Measurements from ENCODE around the gene LHFPL6. TPM values are rescaled to one million over a fixed set of nuclear protein-coding genes. Genes with fewer than 3 reads are reported as not detected.

Gene LHFPL6
- total RNA-seq, 1 donor: 45.2 TPM

DNA sequence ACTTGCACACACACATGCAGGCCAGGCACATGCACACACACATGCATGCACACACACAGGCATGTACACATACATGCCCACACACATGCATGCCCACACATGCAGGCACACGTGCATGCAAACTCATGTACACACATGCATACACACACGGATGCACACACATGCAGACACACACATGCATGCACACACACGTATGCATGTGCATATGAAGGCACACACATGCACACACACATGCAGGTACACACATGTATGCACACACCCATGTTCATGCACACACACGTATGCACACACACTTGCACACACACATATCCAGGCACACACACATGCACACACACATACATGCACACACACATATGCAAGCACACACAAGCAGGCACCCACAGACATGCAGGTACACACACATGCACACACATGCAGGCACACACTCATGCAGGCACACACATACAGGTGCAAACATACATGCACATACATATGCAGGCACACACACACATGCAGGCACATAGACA lies 278.1 kb downstream of the LHFPL6 start:
- no peak overlapping the region for H3K4me3 ChIP-seq (ENCODE audit: low read depth, low read length)
- no peak for DNase-seq (ENCODE audit: low read depth)
- TF ChIP-seq, protein P1, sequence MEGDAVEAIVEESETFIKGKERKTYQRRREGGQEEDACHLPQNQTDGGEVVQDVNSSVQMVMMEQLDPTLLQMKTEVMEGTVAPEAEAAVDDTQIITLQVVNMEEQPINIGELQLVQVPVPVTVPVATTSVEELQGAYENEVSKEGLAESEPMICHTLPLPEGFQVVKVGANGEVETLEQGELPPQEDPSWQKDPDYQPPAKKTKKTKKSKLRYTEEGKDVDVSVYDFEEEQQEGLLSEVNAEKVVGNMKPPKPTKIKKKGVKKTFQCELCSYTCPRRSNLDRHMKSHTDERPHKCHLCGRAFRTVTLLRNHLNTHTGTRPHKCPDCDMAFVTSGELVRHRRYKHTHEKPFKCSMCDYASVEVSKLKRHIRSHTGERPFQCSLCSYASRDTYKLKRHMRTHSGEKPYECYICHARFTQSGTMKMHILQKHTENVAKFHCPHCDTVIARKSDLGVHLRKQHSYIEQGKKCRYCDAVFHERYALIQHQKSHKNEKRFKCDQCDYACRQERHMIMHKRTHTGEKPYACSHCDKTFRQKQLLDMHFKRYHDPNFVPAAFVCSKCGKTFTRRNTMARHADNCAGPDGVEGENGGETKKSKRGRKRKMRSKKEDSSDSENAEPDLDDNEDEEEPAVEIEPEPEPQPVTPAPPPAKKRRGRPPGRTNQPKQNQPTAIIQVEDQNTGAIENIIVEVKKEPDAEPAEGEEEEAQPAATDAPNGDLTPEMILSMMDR (IDR thresholded peaks at IDR 0.05; ENCODE audit: insufficient read depth, low read length): no peak

DNA sequence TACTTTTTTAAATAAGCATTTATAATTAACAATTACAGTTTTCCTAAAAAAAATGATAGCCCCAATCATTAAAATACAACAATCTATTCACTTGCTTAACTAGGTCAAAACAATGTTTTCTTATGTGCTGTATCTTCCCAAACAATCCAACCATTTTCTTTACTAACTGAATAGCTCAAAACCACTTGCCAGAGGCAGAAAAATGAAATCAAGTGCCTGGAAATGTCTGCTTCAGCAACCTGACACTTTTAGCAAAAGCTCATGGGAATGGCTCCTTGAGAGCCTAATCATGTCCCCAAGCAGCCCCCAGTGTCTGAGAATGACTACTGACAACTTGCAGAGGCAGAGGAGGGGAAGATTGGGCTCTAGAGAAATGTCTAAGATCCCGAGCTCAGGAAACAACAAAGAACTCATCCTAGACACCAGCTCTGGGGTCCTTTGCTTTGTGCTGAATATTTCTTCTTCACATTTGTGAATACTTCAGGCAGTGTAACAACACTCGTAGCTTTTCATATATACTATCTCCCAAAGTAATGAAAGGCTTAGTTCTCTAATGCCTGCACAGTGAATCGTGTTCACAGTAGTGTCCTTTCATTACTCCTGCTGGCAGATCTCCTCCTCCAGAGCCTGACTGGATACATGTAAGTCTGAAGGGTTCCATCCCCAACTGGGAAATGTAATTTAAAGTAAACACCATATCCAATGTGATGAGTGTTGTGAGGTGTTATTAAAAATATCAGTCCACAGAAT lies 280.0 kb downstream of the LHFPL6 start:
- no peak overlapping the region for H3K4me3 ChIP-seq (ENCODE audit: low read depth, low read length)
- no peak for DNase-seq (ENCODE audit: low read depth)
- TF ChIP-seq, protein P1 (IDR thresholded peaks at IDR 0.05; ENCODE audit: insufficient read depth, low read length): no peak

DNA sequence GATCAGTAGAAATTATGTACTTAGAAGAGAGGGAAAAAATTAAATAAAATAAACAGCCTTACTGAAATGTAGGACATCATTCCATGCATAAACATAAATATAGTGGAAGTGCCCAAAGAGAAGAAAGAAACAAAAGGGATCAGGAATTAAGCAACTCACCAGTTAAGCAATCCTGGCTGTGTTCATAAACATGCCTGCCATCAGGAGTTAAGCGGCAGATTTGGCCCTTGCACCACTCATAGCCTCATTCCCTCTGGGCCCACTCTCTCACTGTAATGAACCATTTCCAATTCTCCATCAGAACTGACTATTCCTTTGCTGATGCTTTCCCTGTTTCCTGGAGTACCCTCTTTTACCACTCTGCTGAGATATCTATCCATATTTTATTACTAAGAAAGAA lies 281.4 kb downstream of the LHFPL6 start:
- peak; percentile 73 for DNase-seq (ENCODE audit: low read depth)
- TF ChIP-seq, protein P1 (IDR thresholded peaks at IDR 0.05; ENCODE audit: insufficient read depth, low read length): no peak

DNA sequence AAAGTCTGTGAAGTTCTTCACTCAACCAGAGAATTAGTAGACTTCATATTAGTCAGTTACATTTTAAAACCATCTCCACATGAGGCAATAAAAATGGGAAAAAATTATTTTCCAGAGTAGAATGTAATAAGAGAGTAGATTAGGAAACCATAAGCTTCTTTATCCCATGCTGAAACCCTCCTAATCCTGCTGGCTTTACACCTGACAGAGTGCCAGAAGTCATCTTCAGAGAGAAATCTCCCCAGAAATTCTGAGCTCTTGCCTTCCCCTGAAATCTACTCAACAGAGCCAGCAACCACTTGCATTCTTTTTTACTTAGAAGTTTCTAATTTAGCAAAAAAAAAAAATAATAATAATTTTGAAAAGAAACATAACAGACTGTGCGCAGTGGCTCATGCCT lies 284.8 kb downstream of the LHFPL6 start:
- TF ChIP-seq, protein P1 (IDR thresholded peaks at IDR 0.05; ENCODE audit: insufficient read depth, low read length): no peak
- DNase-seq (ENCODE audit: low read depth): no peak
- H3K4me3 ChIP-seq (ENCODE audit: low read depth, low read length): no peak overlapping the region

More for the DNA sequence above, 281.4 kb downstream of the LHFPL6 start:
- no peak overlapping the region for H3K4me3 ChIP-seq (ENCODE audit: low read depth, low read length)

DNA sequence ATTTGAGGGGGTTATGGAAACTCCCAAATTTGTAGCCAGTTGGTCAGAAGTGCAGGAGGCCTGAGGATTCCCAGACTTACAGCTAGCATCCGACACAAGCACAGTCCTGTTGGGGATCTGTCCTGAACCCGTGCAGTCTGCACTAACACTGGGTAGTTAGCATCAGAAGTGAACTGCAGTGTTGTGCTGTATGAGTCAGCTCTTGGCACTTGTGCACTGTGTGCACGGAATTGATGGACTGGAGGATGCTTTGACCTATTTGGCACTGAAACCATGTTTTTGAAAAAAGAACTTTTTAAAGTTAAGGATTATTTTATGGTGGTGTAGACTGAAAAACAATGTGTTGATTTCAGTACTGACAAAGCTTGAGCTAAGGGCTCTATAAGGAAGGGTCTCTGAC lies 285.7 kb downstream of the LHFPL6 start:
- H3K4me3 ChIP-seq (ENCODE audit: low read depth, low read length): no peak overlapping the region
- TF ChIP-seq, protein P1 (IDR thresholded peaks at IDR 0.05; ENCODE audit: insufficient read depth, low read length): no peak
- peak; percentile 71 for DNase-seq (ENCODE audit: low read depth)

DNA sequence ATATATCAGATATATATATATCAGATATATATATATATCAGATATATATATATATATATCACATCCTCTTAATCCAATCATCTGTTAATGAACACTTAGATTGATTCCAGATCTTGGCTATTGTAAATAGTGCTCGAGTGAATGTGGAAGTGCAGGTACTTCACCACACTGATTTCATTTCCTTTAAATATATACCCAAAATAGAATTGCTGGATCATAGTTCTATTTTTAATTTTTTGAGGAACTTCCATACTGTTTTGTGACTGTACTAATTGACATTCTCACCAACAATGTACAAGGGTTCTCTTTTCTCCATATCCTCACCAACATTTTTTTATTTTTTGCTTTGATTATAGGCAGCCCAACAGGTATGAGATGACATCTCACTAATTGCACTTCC lies 287.2 kb downstream of the LHFPL6 start:
- H3K4me3 ChIP-seq (ENCODE audit: low read depth, low read length): no peak overlapping the region
- no peak for DNase-seq (ENCODE audit: low read depth)
- TF ChIP-seq, protein P1 (IDR thresholded peaks at IDR 0.05; ENCODE audit: insufficient read depth, low read length): no peak
